T-helper 2 cell treated with Interferon-gamma antibody and Interleukin-4, amounts not matched to agents 100 ng/mL and 5 ng/mL, for 36 hours (primary cell): ENCODE measurements around the gene SMCR8. TPM values are rescaled to one million over a fixed set of nuclear protein-coding genes. Genes with fewer than 3 reads are reported as not detected.
"Not testable (repeated sequence)": the region's sequence is repeated elsewhere in the genome, so short reads cannot be mapped to it uniquely, and the experiment has no call there.

Source experiments
- intact Hi-C: fragments of 100-400 bp; cut with micrococcal nuclease; formaldehyde crosslinking; loops from one replicate; pipeline ENCODE4 v1.15.1; 2023
- total RNA-seq: library from RNA; stranded (reverse); gene quantifications from 2 replicates; pipeline ENCODE4 v1.2.3, GENCODE V29; 2022

The SMCR8 gene
- total RNA-seq, 1 donor from 2014 or later = 25.5 TPM

- intact Hi-C loops = no loop called here
These were observed 45.4 kb downstream of the SMCR8 start for GRCh38 chr17:18360518-18360917.

- intact Hi-C loops = no loop called here
These were observed 47.0 kb downstream of the SMCR8 start for GRCh38 chr17:18361837-18362697.

GRCh38 chr17:18362698-18363100 lies 47.6 kb downstream of the SMCR8 start:
- intact Hi-C loops = no loop called here

GRCh38 chr17:18363101-18364049 lies 48.3 kb downstream of the SMCR8 start, which contains the start of gene SHMT1:
Gene SHMT1 (minus strand): TSS chr17:18363550. CDS start chr17:18355981, 7,569 bp downstream.
- intact Hi-C loops = no loop called here

- intact Hi-C loops = no loop called here
These were observed 49.1 kb downstream of the SMCR8 start for GRCh38 chr17:18364166-18364565.

GRCh38 chr17:18368946-18369345 lies 53.9 kb downstream of the SMCR8 start:
- intact Hi-C loops = no loop called here

GRCh38 chr17:18370761-18371160 lies 55.7 kb downstream of the SMCR8 start:
- intact Hi-C loops = no loop called here

GRCh38 chr17:18371455-18371854 lies 56.4 kb downstream of the SMCR8 start:
- intact Hi-C loops = no loop called here

- intact Hi-C loops = not testable (repeated sequence)
These were observed 58.1 kb downstream of the SMCR8 start for GRCh38 chr17:18373181-18373580.

- intact Hi-C loops = no loop called here
These were observed 59.1 kb downstream of the SMCR8 start for GRCh38 chr17:18374216-18374615.

Other genes starting within 250 kb of the SMCR8 start
- gene DRG2, start 227.3 kb upstream of the SMCR8 start, total RNA-seq = 58.1 and 67.0 TPM in 2 replicates
- gene MYO15A, start 206.5 kb upstream of the SMCR8 start, total RNA-seq = 0.23 and 0.68 TPM in 2 replicates
- 99.2 and 102 TPM in 2 replicates for gene ALKBH5, start 131.5 kb upstream of the SMCR8 start, total RNA-seq
- gene LLGL1, start 89.7 kb upstream of the SMCR8 start, total RNA-seq = 21.6 and 22.4 TPM in 2 replicates
- gene FLII, start 56.6 kb upstream of the SMCR8 start, total RNA-seq = 272 and 274 TPM in 2 replicates
- 5.5 and 6.2 TPM in 2 replicates for gene MIEF2, start 54.6 kb upstream of the SMCR8 start, total RNA-seq
- 69.4 and 80.6 TPM in 2 replicates for gene TOP3A, start 299 bp upstream of the SMCR8 start, total RNA-seq
- gene SHMT1, start 48.3 kb downstream of the SMCR8 start, total RNA-seq = 65.4 and 67.0 TPM in 2 replicates
- gene EVPLL, start 62.5 kb downstream of the SMCR8 start, total RNA-seq = not detected in 2 replicates
- gene LGALS9C, start 161.5 kb downstream of the SMCR8 start, total RNA-seq = 5.8 and 6.3 TPM in 2 replicates